SU-DHL-6 (cell line): ENCODE measurements around the gene KMT5B.

Experiments
- EZH2phosphoT487 ChIP-seq: fragments of 200-600 bp; sonication (generic), shearing (Covaris generic); conservative IDR thresholded peaks from 2 replicates; pipeline ENCODE4 v1.6.1; 2018; ENCODE audit warnings: mild to moderate bottlenecking, antibody characterized with exemption, low read length, moderate library complexity, mixed read lengths
- TF ChIP-seq, protein P1 (sequence below): fragments of 200-600 bp; sonication (generic); IDR thresholded peaks from one replicate; pipeline ENCODE4 v1.5.1; 2017; ENCODE audit warnings: antibody characterized with exemption, mild to moderate bottlenecking, low read length, moderate library complexity; ENCODE audit not compliant: insufficient read depth, poor library complexity, severe bottlenecking

DNA sequence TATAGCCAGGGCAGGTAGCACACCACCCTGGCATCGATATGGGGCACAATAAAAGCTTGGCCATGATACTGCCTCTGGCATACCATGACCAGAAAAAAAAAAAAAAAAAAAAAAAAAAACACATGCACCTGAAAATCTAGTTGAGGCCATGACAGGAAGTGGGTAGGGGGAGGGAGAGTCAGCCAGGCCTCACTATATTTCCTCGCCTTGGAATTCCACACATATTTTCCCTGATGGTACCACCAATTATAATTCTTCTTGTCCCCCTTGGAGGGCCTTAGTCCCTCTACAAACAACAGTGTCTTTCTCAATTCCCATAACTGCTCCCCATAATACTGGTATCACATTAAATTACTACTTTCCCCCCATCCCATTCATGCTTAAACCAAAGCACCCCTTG lies 79.3 kb downstream of the KMT5B start:
- TF ChIP-seq, protein P1, sequence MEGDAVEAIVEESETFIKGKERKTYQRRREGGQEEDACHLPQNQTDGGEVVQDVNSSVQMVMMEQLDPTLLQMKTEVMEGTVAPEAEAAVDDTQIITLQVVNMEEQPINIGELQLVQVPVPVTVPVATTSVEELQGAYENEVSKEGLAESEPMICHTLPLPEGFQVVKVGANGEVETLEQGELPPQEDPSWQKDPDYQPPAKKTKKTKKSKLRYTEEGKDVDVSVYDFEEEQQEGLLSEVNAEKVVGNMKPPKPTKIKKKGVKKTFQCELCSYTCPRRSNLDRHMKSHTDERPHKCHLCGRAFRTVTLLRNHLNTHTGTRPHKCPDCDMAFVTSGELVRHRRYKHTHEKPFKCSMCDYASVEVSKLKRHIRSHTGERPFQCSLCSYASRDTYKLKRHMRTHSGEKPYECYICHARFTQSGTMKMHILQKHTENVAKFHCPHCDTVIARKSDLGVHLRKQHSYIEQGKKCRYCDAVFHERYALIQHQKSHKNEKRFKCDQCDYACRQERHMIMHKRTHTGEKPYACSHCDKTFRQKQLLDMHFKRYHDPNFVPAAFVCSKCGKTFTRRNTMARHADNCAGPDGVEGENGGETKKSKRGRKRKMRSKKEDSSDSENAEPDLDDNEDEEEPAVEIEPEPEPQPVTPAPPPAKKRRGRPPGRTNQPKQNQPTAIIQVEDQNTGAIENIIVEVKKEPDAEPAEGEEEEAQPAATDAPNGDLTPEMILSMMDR = no peak
- TF ChIP-seq EZH2phosphoT487 = no peak
